ENCODE data around the gene CHEK2.
A peak's percentile ranks its signal among the peaks of the same experiment; 100 is the strongest.
"Not testable (repeated sequence)": the region's sequence is repeated elsewhere in the genome, so short reads cannot be mapped to it uniquely, and the experiment has no call there.

CHEK2 gene

DNA sequence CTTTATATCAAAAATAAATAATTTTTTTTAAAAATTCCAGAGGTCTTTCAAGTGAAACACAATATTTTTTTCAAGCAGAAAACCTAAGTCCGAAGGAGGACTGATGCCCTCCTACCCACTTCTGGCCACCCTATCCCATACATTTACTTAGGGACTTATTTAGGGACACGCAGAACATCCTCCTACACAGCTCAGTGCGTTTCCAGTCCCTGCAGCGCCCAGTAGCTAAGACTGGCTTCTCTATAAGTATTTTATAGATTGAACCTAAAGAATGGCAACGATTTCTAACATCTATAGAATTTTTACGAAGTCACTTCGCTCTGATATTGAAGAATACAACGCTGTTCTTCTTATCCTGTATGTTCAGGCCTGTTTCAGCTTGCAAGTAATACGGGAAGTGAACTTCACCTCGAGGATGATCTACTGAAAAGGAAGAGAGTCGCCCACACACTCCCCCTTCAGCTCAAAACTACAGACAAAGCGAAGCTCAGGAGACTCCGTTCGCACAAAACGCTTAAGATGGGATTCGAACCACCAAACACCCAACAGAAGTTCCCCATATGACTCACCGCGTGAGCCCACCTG, 328 bp downstream of the CHEK2 start:
- no peak for DNase-seq

DNA sequence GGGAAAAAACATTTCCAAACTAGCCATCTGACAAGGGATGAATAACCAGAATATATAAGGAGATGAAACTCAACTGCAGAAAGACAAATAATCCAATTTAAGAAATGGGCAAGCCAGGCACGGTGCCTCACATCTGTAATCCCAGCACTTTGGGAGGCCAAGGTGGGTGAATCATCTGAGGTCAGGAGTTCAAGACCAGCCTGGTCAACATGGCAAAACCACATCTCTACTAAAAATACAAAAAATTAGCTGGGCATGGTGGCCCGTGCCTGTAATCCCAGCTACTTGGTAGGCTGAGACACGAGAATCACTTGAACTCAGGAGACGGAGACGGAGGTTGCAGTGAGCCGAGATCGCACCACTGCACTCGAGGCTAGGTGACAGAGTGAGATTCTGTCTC, 2.7 kb downstream of the CHEK2 start:
- not testable (repeated sequence) for DNase-seq

DNA sequence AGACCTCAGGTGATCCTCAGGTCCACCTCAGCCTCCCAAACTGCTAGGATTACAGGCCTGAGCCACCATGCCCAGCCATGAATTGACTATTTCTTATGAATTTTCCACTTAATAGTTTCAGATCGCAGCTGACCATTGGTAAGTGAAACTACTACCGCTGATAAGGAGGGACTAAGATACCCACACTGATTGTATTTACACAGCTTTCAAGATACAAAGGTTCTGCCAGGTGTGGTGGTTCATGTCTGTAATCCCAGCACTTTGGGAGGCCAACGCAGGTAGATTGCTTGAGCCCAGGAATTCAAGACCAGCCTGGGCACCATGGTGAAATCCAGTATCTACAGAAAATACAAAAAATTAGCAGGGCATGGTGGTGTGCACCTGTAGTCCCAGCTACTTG, 3.9 kb downstream of the CHEK2 start:
- no peak for DNase-seq

DNA sequence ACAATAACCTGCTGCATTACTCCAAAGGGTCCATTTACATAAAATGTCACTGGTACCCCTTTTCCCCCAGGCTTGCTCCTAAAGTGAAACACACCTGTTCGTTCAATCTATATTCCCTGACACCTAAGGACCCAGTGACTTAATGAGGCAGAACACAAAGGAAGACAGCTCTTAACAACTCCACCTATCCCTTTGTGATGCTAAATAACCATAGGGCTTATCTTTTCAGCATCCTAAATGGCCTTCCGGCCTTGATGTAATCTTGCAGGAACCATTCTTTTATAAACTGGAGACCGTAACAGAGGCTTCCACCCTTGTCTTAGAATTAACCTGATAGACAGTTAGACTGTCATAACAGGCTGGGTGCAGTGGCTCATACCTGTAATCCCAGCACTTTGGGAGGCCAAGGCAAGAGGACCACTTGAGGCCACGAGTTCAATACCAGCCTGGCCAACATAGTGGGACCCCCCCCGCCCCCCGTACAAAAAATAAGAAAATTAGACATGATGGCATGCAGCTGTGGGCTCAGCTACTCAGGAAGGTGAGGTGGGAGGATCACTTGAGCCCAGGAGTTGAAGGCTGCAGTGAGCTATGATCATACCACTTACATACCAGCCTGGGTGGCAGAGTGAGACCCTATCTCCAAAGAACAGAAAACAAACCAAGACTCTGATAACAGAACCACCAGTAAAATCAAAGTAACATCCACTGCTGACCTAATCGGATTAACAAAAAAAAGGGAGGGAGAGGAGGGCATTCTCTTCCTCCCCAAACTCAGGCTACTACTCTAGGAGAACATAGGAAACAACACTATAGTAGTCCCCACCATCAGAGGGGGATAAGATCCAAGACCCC, 5.1 kb downstream of the CHEK2 start:
- DNase-seq: peak; percentile 66

DNA sequence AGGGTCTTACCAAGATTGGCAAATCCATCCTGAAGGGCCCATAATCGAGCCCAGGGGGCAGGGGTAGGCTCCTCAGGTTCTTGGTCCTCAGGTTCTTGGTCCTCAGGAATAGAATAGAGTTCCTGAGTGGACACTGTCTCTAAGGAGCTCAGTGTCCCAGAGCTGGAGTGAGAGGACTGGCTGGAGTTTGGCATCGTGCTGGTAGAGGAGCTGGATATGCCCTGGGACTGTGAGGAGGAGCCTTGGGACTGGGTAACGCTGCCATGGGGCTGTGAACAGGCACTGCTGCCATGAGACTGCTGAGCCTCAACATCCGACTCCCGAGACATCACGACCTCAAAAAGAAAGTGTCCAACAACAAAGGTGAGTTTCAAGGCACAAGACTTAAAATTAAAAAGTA, 7.2 kb downstream of the CHEK2 start:
- DNase-seq: no peak

DNA sequence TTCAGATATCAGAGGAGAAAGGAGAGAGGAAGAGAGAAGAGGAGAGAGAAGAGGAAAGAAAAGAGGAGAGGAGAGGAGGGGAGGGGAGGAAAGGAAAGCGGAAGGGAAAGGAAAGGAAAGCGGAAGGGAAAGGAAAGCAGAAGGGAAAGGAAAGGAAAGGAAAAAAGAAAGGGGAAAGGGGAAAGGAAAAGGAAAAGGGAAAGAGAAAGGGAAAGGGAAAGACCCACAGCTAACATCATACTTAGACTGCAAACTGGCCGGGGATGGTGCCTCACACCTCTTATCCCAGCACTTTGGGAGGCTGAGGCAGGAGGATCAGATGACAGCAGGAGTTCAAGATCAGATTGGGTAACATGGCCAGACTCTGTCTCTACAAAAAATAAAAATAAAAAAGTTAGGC, 11.4 kb downstream of the CHEK2 start:
- DNase-seq: no peak

DNA sequence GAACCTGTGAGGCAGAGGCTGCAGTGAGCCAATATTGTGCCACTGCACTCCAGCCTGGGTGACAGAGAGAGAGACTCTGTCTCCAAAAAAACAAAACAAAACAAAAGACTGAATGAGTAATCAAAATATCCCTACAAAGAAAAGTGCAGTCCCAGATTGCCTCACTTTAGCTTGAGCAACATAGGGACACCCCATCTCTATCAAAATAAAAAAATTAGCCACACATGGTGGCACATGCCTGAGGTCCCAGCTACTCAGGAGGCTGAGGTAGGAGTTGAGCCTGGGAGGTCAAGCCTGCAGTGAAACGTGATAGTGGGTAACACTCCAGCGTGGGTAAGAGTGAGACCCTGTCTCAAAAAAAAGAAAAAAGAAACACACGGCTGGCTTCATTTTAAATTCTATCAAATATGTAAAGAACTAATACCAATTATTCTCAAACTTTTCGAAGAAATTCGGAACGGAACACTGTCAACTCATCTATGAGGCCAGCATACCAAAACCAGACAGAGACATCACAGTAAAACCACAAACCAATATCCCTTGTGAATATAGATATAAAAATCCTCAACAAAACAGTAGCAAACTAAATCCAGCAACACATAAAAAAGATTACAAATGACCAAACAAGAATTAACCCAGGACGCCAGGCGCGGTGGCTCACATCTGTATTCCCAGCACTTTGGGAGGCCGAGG, 12.9 kb downstream of the CHEK2 start:
- DNase-seq: no peak

DNA sequence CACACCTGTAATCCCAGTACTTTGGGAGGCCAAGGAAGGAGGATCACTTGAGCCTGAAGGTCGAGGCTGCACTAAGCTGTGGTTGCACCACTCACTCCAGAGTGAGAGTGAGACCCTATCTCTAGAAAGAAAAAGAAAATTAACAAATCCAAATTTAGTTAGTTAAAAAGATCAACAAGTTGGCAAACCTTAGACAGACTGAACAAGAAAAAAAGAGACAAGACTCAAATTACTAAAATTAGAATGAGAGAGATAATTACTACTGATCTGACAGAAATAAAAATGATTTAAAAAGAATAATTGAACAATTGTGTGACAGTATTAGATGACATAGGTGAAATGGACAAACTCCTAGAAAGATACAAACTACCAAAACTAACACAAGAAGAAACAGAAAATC, 13.6 kb downstream of the CHEK2 start:
- no peak for DNase-seq

DNA sequence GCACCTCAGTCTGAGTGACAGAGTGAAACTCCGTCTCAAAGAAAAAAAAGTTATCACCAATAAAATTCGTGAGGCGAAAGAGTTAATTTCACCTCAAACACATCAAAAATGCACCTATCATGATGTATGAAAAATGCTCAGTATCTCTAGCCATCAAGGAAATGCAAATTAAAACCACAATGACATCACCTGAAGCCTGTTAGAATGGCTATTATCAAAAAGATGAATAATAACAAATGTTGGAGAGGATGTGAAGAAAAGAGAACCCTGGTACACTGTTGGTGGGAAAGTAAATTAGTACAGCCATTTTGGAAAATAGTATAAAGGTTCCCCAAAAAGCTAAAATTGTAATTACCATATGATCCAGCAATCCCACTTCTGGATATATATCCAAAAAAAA, 23.6 kb downstream of the CHEK2 start:
- DNase-seq: no peak

DNA sequence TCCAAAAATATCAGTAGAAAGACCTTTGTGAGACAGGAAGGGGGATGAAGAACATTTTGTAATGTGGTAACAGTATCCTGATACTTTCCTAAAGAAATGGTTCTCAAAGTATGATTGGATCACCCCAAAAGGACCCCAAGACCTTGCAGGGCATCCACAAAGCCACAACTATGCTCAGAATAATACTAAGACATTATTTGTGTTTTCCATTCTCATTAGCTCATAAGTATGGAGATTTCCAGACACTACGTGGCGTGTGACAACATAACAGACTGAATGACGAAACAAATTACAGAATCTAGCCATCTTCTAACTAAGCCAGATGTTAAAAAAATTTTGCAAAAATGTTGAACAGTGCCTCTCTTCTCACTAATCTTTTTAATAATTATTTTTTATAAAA, 24.9 kb downstream of the CHEK2 start:
- DNase-seq: no peak

DNA sequence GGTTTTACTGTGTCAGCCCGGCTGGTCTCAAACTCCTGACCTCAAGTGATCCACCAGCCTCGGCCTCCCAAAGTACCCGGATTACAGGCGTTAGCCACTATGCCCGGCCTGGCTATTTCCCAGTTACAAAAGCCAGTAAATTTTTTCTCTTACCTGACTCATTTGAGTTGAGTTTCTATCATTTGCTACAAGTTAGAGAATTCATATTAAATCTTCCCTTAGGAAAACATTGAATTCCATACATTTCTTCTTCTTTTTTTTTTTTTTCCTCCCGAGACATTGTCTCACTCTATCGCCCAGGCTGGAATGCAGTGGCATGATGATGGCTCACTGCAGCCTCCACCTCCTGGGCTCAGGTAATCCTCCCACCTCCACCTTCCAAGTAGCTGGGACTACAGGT, 26.0 kb downstream of the CHEK2 start:
- no peak for DNase-seq

DNA sequence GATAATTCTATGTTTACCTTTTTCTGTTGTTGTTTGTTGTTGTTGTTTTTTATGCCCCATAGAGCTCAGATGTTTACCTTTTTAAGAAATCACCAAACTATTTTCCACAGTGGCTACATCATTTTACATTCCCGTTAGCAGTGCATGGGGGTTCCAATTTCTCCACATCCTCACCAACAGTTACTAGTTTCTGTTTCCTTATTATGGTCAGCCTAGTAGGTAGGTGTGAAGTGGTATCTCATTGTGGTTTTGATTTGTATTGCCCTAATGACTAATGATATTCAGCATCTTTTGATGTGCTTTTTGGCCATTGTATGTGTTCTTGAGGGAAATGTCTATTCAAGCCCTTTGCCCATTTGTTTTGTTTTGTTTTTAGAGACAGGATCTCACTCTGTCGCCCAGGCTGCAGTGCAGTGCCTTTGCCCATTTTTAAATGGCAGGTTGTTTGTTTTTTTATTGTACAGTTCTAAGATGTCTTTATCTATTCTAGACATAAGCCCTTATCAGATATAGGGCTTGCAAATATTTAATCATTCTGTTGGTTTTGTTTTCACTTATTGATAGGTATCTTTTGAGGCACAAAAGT, 27.5 kb downstream of the CHEK2 start:
- DNase-seq: no peak

DNA sequence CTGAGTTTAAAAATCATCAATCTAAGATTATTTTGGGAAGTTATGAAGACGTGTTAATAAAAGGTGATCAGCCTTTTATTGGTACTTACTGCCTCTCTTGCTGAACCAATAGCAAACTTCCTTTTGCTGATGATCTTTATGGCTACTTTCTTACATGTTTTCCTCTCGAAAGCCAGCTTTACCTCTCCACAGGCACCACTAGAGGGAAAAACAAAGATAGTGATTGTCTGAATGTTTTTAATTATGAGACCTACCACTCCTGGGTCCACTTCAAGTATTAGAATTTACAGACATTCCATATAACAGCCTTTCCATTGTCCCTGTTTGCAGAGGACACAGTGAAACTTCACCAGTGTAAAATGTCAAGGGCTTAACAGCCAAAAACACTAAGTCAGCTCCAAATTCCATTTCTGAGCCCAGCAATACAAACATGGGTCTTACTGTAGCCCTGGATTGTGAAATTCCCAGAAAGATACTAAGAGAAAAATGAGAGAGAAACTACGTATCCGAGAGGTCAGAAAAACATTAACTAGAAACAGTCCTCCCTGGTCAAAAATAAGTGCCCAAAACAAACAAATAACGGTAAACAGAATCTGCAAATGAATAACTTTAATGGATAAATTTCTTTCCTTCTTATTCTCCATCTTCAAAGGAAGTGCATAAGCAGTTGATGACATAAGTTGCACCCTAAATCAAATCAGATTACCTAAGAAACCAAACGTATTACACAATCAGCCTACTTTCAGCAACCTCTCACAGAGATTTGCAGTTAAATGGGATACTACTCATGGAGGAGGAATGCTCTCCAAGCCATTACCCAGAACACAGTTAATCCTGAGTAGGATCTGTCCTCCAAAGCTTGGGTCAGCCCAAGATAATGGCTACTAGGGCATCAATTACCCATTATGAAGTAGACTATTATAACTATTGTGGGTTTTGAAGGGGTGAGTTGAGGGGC, 29.5 kb downstream of the CHEK2 start:
- DNase-seq: no peak

DNA sequence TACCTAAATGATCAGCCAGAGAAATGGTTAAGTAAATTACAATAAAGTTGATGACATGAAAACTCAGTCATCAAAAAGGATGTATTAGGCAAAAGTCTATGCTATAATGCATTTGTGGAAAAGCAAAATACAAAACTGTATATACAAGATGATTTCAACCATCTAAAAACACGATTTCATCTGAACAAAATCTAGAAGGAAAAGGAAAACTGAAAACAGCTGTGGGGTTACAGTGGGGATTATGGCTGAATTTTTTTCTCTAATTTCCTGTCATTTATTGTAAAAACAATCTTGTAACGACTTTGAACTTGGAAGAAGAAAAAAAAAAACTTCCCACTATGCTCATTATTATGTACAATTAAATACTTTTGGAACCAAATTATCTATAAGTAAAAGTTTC, 30.3 kb downstream of the CHEK2 start:
- no peak for DNase-seq

DNA sequence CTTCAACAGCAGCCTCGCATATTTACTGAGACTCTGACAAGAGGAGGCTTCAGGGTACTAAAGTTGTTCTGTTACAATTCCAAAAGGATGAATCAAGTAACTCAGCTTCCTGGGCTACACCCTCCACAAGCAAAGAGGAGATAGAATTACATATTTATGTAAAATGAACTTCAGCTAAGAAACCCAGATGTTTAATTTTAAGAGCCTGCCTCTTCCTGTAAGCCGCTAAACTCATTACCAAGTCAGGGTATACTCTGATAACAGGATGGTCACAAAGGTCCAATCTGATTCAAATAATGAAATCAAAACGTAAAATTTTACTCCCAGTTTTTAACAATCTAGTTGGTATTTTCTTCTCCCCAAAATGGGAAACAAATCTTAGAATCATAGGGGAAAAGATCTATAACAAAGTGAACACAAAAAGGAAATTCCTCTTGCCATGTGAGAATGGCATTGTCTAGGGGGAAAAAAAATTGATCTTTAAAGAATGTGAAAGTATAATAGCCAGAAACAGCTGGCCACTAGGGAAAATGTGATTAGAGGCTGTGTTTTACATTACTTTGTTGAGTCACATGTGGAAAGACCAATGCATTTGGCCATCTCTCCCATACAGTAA, 30.9 kb downstream of the CHEK2 start:
- no peak for DNase-seq

DNA sequence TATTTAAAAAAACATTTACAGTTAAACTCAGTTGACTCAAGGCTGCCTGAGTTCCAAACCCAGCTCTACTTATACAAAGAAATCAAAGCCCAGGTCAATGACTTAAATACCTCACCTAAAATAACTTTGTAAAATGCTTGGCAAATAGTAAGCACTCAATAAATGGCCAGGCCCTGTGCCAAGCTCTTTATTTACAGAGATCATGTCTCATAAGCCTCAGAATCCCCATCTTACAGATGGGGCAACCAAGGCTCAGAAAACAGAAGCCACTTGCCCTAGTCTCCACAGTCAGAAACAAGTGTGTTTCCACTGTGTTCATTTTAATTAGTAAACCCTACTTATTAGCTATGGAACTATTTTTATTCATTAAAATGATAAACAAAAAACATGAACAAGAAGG, 31.5 kb downstream of the CHEK2 start:
- no peak for DNase-seq

DNA sequence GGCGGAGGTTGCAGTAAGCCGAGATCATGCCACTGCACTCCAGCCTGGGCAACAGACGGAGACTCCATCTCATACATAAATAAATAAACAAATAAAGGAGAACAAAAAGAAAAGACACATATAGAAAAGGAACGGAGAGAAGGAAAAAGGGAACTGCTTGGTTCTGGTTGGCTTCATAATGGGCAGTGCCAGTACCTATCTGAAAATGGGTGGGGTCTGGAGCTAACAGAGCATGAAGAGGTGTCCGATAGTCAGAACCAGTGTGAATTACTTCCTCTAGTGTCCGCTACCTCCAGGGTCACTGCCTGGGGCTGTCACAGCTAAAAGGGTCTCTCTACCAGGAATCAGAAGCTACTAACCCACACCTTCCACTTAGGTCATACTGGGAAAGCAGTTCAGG, 34.8 kb downstream of the CHEK2 start:
- no peak for DNase-seq

DNA sequence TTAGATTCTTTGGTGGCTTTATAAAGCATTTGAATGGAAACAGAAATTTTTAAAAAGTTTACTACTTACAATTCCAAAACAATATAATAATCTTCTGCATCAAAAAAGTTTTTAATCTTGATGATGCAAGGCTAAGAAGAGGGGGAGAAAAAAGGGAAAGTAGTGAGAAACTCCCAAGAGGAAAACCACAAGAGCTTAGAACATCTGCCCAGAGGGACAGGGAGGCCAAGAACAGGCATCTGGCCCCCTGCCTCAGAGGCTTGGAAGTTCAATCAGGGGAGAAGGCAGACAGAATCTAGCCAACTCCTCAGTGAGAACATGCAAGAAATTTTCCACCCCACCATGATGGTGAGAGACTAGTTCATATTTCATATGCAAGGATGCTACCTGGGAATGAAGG, 38.2 kb downstream of the CHEK2 start:
- no peak for DNase-seq

DNA sequence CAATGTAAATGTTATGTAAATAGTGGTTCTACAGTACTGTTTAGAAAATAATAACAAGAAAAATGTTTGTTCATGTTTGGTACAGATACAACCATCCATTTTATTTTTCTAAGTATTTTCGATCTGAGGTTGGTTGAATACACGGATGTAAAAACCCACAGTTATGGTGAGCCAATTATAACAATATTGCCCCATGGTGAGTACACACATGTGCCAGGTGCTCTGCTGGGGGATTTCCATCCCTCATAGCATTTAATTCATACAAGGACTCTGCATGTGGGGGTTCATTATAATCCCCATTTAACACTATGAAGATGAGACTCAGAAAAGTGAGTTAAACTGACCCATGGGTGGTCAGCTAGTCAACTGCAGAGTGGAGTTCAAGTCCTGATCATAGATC, 38.7 kb downstream of the CHEK2 start:
- DNase-seq: no peak

DNA sequence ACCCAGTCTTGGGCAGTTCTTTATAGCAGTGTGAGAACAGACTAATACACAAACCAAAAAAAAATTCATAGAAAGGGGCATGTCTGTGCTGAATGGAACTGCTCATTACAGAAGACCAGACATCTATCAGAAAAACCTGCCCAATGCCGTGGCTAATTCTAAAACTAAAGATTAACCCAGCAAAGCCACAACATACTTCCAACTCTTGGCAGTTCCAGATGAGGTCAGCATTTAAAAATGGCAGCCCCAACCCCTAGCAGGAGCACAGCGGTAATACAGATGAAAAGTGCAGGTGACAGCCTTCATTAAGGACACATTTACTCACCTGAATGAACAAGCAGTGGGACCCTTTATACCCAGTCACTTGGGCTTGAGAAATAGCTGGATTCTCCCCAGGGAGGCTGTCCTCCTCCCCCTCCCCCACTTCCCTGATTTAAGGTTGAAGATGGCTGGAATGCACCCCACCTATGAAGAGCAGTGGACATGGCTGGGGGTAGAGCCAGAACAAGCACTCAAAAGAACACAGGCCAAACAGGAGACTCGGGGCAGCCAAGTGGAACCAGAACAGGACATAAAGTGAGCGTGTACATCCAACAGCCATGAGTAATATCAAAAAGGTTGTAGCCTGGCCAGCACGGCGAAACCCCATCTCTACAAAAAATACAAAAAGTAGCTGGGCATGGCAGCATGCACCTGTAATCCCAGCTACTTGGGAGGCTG, 48.4 kb downstream of the CHEK2 start:
- not testable (repeated sequence) for DNase-seq

DNA sequence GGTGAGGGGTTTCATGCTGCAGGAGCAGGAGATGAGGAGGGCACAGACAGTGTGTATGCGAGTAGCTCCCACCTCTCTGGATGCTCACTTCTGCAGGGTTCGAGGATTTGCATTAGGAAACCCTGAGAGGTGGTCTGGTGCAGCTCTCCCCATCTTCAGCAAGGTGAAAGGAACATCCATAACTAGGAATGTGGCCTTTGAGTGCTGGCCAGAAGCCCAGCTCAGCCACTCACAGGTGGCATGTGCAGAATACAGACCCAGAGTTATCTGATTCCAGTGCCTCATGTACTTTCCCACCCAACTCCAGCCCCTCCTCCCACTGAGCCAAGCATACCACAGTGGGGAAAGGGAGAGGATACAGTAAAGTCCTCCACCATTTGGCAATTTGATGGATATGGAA, 51.8 kb downstream of the CHEK2 start:
- DNase-seq: not testable (repeated sequence)
